SU-DHL-6 (cell line): ENCODE data around the gene MICAL3.

Experiments used
- H2AFZ ChIP-seq: fragments of 200-600 bp; sonication (generic); 2 replicates; pipeline ENCODE4 v1.6.1; 2014; ENCODE audit warnings: low read depth, mild to moderate bottlenecking, moderate library complexity, mixed read lengths, antibody characterized with exemption, low read length; ENCODE audit not compliant: severe bottlenecking
- H3F3A ChIP-seq: fragments of 200-600 bp; shearing (Covaris generic); 2 replicates; pipeline ENCODE4 v1.6.0; 2016; ENCODE audit warnings: antibody characterized with exemption, mild to moderate bottlenecking; ENCODE audit not compliant: insufficient read depth
- H3K27ac ChIP-seq: fragments of 200-600 bp; sonication (generic); 2 replicates; pipeline ENCODE4 v1.5.1; 2016; ENCODE audit warnings: low read depth, mild to moderate bottlenecking, low read length, moderate library complexity, mixed read lengths
- H3K27me3 ChIP-seq: fragments of 200-600 bp; sonication (generic), shearing (Covaris generic); 2 replicates; pipeline ENCODE4 v1.6.0; 2014; ENCODE audit warnings: mild to moderate bottlenecking, low read length
- H3K36me3 ChIP-seq: fragments of 200-600 bp; sonication (generic); 2 replicates; pipeline ENCODE4 v1.6.1; 2014; ENCODE audit warnings: mild to moderate bottlenecking, low read length, mixed read lengths
- H3K4me2 ChIP-seq: fragments of 300-600, 200-600 bp; shearing (Covaris generic), sonication (generic); 2 replicates; pipeline ENCODE4 v1.6.0; 2014; ENCODE audit warnings: low read length, low read depth, mild to moderate bottlenecking; ENCODE audit not compliant: poor library complexity, severe bottlenecking
- H3K4me3 ChIP-seq: fragments of 200-600 bp; sonication (generic); 2 replicates; pipeline ENCODE4 v1.5.1; 2014; ENCODE audit warnings: antibody characterized with exemption, low read length, mild to moderate bottlenecking, mixed read lengths; ENCODE audit not compliant: insufficient read depth, poor library complexity, severe bottlenecking
- H3K79me2 ChIP-seq: fragments of 200-600 bp; sonication (generic); 2 replicates; pipeline ENCODE4 v1.6.1; 2014; ENCODE audit warnings: mild to moderate bottlenecking, low read length, moderate library complexity; ENCODE audit not compliant: insufficient read depth
- H3K9ac ChIP-seq: fragments of 200-600 bp; sonication (generic); 2 replicates; pipeline ENCODE4 v1.7.0; 2014; ENCODE audit warnings: mild to moderate bottlenecking, low read length
- H3K9me2 ChIP-seq: fragments of 200-600 bp; sonication (generic); replicated peaks from 2 replicates; pipeline ENCODE4 v1.6.1; 2014; ENCODE audit warnings: low read length; ENCODE audit not compliant: insufficient read depth
- H3K9me3 ChIP-seq: fragments of 200-600 bp; sonication (generic); 2 replicates; pipeline ENCODE4 v1.6.1; 2014; ENCODE audit warnings: low read length, mixed read lengths; ENCODE audit not compliant: insufficient read depth
- H4K20me1 ChIP-seq: fragments of 200-600 bp; sonication (generic); 2 replicates; pipeline ENCODE4 v1.6.1; 2014; ENCODE audit warnings: low read depth, mild to moderate bottlenecking, antibody characterized with exemption, low read length, moderate library complexity, mixed read lengths
- EZH2phosphoT487 ChIP-seq: fragments of 200-600 bp; sonication (generic), shearing (Covaris generic); conservative IDR thresholded peaks from 2 replicates; pipeline ENCODE4 v1.6.1; 2018; ENCODE audit warnings: mild to moderate bottlenecking, antibody characterized with exemption, low read length, moderate library complexity, mixed read lengths
- TF ChIP-seq, protein P1 (sequence below): fragments of 200-600 bp; sonication (generic); IDR thresholded peaks from one replicate; pipeline ENCODE4 v1.5.1; 2017; ENCODE audit warnings: antibody characterized with exemption, mild to moderate bottlenecking, low read length, moderate library complexity; ENCODE audit not compliant: insufficient read depth, poor library complexity, severe bottlenecking

Gene MICAL3

GRCh38 chr22:17925431-17925841, 98.9 kb downstream of the MICAL3 start:
- H3F3A ChIP-seq, result no peaks in the 10 kb centered on the region
- H3K79me2 ChIP-seq, result peaks cover 92% of the 10 kb centered on the region

GRCh38 chr22:17924735-17925364, 99.5 kb downstream of the MICAL3 start:
- Histone ChIP-seq H3K36me3 (no peaks in the 10 kb centered on the region), H3K27ac (no peak overlapping the region), H3K4me3 (no peak overlapping the region), H4K20me1 (no peaks in the 10 kb centered on the region), H3K27me3 (no peaks in the 10 kb centered on the region), H3K79me2 (peaks cover 92% of the 10 kb centered on the region), H3K9me3 (no peaks in the 10 kb centered on the region), H3F3A (no peaks in the 10 kb centered on the region), H2AFZ (no peak overlapping the region), H3K9me2 (no peaks in the 10 kb centered on the region), H3K4me2 (no peak overlapping the region), H3K9ac (no peak overlapping the region)
- TF ChIP-seq, protein P1, sequence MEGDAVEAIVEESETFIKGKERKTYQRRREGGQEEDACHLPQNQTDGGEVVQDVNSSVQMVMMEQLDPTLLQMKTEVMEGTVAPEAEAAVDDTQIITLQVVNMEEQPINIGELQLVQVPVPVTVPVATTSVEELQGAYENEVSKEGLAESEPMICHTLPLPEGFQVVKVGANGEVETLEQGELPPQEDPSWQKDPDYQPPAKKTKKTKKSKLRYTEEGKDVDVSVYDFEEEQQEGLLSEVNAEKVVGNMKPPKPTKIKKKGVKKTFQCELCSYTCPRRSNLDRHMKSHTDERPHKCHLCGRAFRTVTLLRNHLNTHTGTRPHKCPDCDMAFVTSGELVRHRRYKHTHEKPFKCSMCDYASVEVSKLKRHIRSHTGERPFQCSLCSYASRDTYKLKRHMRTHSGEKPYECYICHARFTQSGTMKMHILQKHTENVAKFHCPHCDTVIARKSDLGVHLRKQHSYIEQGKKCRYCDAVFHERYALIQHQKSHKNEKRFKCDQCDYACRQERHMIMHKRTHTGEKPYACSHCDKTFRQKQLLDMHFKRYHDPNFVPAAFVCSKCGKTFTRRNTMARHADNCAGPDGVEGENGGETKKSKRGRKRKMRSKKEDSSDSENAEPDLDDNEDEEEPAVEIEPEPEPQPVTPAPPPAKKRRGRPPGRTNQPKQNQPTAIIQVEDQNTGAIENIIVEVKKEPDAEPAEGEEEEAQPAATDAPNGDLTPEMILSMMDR, result no peak
- TF ChIP-seq EZH2phosphoT487, result no peak

More at GRCh38 chr22:17925431-17925841, 98.9 kb downstream of the MICAL3 start:
- TF ChIP-seq, protein P1, result no peak
- no peak for TF ChIP-seq EZH2phosphoT487
- Histone ChIP-seq H3K9me2 (no peaks in the 10 kb centered on the region), H3K27ac (no peak overlapping the region), H3K9ac (no peak overlapping the region), H3K4me3 (no peak overlapping the region), H3K4me2 (no peak overlapping the region), H3K27me3 (no peaks in the 10 kb centered on the region), H2AFZ (no peak overlapping the region), H3K36me3 (no peaks in the 10 kb centered on the region), H3K9me3 (no peaks in the 10 kb centered on the region), H4K20me1 (no peaks in the 10 kb centered on the region)

- H4K20me1 ChIP-seq, result no peaks in the 10 kb centered on the region
- no peaks in the 10 kb centered on the region for H3F3A ChIP-seq
- H3K27me3 ChIP-seq, result no peaks in the 10 kb centered on the region
- H3K9ac ChIP-seq, result no peak overlapping the region
- no peak for TF ChIP-seq EZH2phosphoT487
- TF ChIP-seq, protein P1, result no peak
- H3K27ac ChIP-seq, result no peak overlapping the region
- no peaks in the 10 kb centered on the region for H3K9me3 ChIP-seq
- no peak overlapping the region for H3K4me3 ChIP-seq
- H3K79me2 ChIP-seq, result peaks cover 92% of the 10 kb centered on the region
- no peak overlapping the region for H3K4me2 ChIP-seq
- no peaks in the 10 kb centered on the region for H3K9me2 ChIP-seq
- H3K36me3 ChIP-seq, result no peaks in the 10 kb centered on the region
- no peak overlapping the region for H2AFZ ChIP-seq
Observed at GRCh38 chr22:17924076-17924475, 100.3 kb downstream of the MICAL3 start.
